PFSK-1 (cell line): ENCODE data around the gene MAPK7.

Experiments
- REST ChIP-seq, 2 experiments: IDR thresholded peaks; 2 replicates each; pipeline versions ENCODE4 v1.6.1 to v1.8.0; 2011 to 2012; ENCODE audit warnings: low read depth in 2 of 2, low read length in 2 of 2, control low read depth in 1 of 2, inconsistent platforms in 1 of 2, mild to moderate bottlenecking in 1 of 2, moderate library complexity in 1 of 2; ENCODE audit not compliant: insufficient read depth in 1 of 2
- SIN3A ChIP-seq: IDR thresholded peaks from 2 replicates; pipeline ENCODE4 v1.6.1; 2012; ENCODE audit warnings: mild to moderate bottlenecking, low read length, moderate library complexity, borderline replicate concordance; ENCODE audit not compliant: insufficient read depth

GRCh38 chr17:19369846-19370492 lies 8.3 kb upstream of the MAPK7 start:
- TF ChIP-seq SIN3A (no peak), REST (IDR thresholded peaks at IDR 0.05; ENCODE audit: insufficient read depth in 1 of 2, low read depth in 2 of 2, low read length in 2 of 2) (no peak)
